AG20443 (cell line): Measurements from ENCODE around the gene MYH14.

ENCODE experiments used
- DNase-seq: peaks from one replicate; pipeline ENCODE4 v3.0.0; 2012; ENCODE audit warnings: low spot score, mixed read lengths

MYH14 gene

DNA sequence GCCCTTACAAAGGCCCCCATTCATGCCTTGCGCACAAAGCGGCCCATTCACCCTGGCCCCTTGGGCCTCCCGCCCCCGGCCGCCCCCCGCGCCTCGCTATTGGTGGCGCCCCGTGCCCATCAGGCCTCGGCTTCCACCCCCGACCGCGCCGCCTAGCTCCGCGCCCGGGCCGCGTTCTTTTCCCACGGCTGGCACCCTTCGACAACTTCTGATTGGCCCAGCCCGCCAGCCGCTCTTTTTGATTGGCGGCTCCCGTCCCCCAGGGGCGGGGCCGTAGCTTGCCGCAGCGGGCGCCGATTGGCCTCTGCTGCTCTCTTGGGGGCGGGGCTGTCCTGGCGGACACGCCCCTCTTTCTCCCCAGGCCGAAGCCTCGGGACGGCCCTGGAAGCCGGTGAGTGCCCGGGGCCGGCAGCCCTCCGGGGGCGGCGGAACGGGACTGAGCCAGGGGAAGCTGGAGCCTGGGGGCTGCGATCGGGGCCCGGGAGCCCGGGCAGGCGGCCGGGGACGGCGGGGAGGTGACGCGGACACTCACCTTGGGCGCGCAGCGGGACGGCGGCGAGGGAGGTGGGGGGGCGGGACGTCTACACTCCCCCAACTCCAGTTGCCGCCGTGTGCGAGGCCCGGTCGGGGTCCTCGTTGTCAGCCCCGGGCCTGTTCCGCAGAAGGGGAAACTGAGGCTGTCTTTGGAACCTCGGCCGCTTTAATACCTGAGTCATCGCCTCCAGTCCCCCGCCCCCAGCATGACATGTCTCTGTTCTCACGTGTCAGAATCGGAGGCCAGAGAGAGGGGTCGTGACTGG lies at the start of gene MYH14:
Gene MYH14 (plus strand): TSS at position 342 of the 800 bp plus-strand sequence. CDS start 6,744 bp downstream, outside the sequence.
- peak; percentile 61 for DNase-seq

DNA sequence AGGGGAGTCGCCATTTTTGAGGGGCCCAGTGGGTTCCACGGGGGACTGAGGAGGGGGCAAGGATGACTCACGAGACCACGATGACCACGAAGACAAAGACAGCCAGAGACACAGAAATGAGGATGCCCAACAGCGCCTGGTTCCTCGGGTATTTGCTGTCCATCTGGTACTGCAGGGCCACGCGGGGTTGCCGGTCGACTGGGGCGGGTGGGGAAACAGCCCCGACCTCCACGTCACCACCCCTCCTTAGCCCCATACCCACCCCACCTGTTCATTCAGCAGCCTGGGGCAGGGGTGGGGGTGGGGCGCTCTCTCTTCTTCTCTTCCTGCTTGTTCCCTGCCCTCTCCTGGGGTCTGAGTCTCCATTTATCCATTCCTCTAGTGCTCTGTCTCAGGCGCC lies 48.9 kb upstream of the MYH14 start:
- no peak for DNase-seq

DNA sequence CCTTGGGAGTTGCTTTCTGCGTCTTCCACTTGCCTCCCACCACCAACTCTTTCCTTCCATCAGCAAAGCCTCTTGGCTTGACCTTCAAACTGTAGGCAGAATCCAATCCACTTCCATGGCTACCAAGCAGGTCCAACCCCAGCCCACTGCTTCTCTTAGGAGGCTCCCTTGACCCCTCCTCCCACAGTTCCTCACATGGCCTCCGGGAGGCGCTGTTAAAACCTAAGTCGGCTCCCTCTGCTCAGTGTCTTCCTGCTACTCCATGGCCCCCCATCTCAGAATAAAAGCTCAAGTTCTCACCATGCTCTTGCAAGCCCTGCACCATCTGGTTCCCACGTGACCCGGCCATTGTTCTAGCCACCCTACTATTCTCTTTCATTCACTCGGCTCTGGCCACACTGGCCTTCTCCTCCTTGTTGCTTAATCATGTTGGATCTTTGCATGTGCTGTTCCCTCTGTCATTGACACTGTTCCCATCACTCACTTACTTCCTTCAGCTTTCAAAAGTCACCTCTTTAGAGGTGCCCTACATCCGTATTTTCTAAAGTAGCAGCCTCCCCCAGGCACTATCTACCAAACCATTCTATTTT lies 47.8 kb upstream of the MYH14 start:
- DNase-seq: no peak

DNA sequence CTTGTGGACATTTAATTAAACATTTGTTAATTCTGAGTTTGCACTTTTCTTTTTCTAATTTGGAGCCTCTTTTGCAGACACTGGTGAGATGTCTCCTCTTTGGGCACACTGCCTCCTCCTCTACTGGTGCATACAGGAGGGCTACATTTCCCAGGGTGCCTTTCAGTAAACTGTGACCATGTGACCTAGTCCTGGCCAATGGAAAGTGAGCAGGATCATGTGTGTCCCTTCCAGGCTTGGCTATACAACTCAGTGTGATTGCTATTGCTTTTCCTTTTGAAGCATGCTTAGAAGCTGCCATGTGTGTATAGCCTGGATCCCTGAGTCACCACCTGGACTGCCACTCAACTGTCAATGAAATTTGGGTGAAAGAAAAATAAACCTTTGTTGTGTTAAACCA lies 44.8 kb upstream of the MYH14 start:
- no peak for DNase-seq

DNA sequence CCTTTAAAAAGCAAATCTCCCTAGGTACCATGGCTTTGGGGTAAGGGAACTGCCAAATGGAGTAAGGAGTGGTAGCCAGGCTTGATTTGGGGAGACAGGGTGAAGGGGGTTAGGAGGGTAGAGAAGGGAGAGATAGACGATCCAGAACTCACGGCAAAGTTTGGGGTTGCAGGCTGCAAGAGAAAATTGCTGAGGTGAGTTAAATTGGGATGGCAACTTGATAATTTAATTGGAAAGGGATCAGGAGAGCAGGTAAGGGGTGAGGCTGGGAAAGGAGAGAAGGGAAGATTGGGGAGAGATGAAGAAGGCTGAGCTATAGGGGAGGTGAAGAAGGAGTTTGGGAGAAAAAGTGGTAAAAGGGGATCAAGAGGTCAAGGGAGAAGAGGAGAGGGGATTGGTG lies 44.3 kb upstream of the MYH14 start:
- no peak for DNase-seq

DNA sequence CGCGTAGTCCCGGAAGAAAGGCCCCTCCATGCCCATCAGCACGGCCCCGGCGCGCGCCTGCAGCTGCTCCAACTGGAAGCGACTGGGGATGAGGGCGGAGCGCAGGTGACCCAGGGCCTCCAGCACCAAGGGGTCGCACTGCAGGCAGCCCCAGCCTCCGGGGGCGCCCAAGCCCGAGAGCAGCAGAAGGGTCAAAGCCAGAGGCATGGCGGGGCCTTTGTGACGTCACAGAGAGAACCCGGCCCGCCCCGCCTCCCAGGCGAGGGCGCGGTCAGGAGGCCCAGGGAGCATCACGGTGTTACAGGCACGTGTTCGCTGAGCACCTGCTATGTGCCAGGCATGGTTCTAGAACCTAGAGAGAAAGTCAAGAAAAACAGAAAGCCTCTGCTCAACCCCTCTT lies 40.4 kb upstream of the MYH14 start, which contains the start of gene IZUMO2:
Gene IZUMO2 (minus strand): TSS at position 294 of the 400 bp plus-strand sequence. CDS start 87 bp downstream, at position 207.
- no peak for DNase-seq

DNA sequence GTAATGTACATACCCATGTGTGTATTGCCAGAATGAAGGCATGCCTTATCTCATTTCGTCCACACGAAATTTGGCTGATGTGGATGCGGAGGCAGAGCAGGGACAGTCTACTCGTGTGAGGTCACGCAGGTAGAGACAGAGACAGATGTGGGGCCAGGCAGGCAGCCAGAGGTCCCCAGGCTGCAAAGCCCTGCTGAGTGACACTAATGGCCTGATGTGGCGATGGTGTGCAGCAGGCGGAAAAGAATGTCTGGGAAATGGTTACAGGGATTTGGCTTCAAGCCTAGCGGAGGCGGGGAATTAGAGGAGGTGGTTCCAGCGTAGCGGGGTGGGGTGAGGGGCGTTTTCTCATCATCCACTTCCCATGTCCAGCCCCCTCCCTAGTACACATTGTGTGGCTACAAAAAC lies 36.1 kb upstream of the MYH14 start:
- DNase-seq: no peak

DNA sequence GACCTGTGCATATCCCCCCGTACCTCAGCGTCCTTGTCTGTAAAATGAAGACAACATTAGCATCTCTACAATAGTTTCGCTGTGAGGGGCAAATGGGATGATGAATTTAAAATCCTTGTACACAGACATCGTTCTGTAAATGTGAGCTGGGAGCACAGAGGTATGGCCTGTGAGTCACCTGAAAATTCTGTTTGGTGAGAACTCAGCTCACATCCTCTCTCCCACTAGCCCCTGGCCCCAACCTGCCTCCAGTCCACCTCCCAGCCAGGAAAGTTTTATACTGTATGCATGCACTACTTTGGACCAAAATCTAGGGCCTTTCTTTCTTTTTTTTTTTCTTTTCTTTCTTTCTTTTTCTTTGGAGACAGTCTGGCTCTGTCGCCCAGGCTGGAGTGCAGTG lies 31.7 kb upstream of the MYH14 start:
- DNase-seq: no peak

DNA sequence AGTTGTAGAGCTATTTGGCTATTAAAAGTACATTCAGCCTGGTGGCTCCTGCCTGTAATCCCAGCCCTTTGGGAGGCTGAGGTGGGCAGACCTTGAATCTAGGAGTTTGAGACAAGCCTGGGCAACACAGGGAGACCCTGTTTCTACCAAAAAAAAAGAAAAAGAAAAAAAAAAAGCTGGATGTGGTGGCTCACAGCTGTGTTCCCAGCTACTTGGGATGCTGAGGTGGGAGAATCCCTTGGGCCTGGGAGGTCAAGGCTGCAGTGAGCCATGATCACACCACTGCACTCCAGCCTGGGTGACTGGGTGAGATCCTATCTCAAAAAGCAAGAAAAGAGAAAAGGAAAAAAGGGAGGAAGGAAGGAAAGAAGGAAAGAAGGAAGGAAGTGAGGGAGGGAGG lies 30.7 kb upstream of the MYH14 start:
- DNase-seq: no peak

DNA sequence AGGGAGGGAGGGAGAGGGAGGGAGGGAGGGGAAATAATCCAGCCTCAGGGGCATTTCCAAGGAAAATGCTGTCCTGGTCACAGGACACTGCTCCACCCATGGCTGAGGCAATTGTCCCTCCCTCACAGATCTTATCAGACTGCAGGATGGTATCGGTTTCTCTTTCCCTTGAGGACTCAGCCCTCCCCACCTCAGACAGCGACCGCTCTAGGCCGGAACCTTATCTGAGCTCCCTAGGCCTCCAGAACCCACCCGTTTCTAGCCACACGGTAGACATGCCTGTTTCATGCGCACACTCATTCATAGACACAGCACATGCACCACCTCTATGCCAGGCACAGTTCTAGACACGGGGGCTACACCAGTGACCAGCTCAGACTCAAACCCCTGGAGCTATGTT lies 30.3 kb upstream of the MYH14 start:
- DNase-seq: no peak

DNA sequence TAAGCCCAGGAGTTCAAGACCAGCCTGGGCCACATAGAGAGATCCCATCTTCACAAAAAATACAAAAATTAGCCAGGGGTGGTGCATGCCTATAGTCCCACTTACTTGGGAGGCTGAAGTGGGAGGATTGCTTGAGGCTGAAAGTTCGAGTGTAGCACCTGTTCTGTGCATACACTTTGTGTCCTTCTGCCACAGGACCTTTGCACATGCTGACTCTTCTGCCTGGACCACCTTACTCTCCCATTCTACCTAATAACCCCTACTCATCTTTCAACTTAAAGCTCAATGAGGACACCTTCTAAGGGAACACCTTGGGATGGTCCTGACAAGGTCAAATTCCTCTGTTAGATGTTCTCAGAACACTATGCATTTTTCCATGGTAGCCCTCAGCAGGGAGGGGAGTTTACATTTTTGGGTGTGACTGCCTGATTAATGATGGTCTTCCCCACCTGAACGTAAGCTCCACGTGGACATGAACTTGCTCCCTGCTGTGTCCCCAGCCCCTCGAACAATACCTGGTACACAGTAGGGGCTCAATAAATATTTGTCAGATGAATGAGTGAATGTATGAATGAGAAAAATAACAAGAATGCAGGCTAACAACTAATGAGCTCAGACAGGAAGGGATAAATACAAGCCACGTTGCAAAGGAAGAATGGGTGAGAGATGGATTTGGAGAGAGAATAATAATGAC lies 29.2 kb upstream of the MYH14 start:
- DNase-seq: no peak

DNA sequence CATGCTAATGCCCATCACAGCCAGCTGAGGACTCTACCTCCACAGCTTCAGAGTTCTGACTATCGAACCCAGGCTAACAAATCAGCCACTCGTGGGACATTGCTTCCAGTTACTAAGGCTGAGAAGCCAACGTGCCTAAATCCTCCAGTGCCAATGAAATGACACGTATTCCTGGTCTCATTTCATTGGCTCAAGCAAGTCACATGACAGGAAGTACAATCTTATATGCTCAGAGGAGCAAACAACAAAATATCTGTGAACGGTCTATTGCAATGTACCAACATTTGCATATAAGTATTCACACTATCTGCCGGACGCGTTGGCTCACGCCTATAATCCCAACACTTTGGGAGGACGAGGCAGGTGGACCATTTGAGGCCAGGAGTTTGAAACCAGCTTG lies 27.5 kb upstream of the MYH14 start:
- DNase-seq: no peak

DNA sequence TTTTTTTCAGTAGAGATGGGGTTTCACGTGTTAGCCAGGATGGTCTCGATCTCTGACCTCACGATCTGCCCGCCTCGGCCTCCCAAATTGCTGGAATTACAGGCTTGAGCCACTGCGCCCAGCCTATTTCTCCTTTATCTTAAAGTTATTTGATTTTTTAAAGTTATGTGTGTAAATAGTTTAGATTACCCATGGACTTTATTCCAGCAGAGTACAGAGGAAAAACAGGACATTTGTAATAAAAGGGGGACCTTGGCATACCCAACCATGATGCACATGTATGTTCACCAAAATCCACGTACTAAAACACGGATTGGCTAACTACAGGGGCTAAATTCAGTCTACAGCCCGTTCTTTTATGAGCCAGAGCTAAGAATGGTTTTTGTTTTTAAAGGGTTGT lies 26.6 kb upstream of the MYH14 start:
- no peak for DNase-seq

DNA sequence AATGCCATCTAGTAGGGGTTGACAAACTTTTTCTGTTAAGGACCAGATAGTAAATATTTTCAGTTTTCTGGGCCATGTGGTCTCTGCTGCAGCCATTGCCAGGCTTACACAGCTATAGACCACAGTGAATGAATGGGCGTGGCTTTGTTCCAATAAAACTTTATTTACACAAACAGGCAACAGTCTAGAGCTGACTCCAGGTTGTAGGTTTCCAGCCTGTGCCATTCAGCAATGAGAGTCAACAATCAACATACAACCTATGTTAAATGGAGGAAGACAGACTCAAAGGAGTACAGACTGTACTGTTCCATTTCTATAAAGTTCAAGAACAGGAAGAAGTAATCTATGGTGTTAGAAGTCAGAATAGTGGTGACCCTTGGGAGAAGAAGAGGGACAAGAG lies 25.1 kb upstream of the MYH14 start:
- no peak for DNase-seq

DNA sequence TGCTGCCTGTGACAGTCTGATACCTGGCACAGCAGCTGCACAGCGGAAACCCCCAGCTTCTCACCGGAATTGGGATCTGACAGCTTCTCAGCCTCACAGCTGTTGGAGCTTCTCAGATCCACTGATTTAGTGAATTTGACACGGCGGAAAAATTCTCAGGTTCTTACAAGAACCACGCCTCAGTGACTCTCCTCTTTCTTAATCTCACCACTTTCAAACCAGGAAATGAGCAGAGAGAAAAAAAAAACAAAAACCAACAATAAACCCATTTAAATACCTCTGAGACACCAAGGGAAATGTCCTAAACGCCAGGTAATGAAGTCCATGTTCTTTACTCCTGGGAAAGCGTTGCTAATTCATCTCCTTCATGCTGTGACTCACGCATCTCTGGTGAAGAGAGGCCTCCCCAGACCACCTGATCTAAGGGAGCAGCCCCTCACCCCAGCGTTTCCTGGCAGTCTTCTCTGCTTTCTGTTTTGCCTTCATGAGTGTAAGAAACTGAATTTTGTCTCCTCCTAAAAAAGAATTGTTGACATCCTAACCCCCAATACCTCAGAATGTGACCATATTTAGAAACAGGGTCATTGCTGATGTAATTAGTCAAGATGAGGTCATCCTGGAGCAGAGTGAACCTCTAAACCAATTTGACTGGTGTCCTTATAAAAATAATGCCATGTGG lies 24.4 kb upstream of the MYH14 start:
- no peak for DNase-seq

DNA sequence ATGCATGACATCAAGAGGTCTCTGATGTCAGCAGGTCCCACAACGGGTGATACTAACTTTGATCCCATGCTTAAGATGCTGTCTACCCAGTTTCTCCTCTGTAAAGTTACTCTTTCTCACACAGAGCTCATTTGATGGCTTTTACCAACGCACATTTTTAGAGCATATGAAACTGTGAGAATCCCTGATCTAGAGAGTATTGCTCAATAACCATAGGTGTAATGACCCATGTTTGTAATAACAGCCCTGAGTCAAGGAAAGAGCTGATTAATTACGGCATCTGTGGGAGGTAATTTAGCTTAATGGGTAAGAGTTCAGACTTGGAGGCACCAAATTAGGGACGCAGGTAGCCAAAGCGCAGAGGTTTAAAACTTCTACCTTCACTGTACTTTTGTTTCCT lies 22.3 kb upstream of the MYH14 start:
- DNase-seq: no peak

DNA sequence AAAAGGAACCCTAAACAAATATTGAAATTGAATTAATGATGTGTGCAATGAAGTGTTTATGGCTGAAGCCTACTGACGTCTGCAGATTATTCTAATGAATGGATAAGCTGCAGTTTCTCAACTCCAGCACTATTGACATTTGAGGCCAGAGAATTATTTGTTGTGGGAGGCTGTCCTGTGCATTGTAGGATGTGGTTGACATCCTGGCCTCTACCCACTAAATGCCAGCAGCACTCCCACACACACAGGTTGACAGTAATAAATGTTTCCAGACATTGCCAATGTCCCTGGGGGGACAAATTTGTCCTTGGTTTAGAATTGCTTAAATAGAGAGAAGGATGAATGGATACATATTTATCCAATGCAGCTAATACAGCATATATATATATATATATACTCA lies 19.2 kb upstream of the MYH14 start:
- DNase-seq: no peak

DNA sequence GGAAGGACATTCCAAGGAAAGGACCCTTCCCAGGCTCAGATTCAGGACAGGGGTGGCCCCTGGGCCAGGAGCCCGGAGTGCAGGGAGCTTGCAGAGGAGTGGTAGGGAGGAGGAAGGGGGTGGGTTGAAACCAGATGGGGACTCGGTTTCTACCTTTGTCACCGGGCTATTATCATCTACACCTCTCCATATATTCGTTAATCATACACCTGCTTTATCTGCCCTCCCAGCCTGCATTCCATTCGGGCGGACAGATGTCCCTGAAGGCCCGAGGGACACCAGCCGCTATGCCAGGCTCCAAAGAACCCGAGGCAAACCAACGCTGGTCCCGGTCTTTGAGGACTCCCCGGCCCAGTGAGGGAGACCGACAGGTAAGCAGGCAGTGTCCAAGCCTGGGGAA lies 15.5 kb upstream of the MYH14 start:
- no peak for DNase-seq

DNA sequence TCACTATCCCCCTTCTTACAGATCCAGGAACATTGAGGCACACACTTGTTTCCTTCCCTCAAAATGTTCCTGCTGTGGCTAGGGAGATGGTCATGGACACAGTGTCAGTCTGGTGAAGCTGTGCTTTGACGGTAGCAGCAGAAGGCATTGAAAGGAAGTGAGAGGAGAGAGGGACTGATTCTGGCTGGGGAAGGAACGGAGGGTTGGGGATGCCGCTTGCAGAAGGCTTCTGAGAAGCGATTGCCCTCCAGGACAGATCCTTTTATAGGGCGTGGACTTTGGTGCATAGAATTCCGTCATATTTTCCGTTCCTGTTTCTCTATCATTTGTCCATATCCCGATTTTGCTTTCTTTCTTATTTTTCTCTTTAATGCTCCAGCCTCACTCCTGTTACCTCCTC lies 14.1 kb upstream of the MYH14 start:
- no peak for DNase-seq

DNA sequence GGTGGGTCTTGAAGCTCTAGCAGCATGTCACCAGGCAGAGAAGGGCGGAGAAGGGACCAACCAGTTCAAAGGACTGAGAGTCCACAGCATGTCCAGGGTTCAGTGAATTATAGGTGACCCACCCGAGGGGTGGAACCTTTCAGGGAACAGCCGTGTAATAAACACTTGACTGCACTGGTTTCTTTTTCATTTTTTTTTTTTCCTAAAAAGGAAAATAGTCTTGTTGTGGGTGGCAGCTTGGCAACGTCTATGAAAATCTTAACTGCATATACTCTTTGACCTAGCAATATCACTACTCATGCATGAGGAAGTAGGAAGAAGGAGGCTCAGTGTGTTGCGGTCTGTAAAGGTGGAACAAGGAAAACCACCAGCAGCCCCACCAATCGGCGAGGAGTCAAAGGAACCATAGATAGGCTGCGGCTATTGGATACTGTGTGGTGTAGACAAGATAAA lies 13.0 kb upstream of the MYH14 start:
- DNase-seq: no peak

DNA sequence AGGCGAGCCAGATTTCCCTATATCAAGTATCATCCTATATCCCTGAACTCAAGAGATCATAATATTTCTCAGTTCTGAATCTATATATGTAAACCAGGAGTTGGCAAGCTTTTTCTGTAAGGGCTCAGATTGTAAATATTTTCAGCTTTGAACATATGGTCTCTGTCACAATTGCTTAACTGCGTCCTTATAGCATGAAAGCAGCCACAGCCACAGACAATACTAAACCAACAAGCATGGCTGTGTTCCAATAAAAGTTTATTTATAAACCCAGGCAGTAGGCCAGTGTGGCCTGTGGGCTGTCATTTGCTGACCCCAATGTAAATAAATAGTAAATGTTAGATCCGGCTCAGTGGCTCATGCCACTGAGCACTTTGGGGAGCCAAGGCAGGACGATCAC lies 12.2 kb upstream of the MYH14 start:
- no peak for DNase-seq

DNA sequence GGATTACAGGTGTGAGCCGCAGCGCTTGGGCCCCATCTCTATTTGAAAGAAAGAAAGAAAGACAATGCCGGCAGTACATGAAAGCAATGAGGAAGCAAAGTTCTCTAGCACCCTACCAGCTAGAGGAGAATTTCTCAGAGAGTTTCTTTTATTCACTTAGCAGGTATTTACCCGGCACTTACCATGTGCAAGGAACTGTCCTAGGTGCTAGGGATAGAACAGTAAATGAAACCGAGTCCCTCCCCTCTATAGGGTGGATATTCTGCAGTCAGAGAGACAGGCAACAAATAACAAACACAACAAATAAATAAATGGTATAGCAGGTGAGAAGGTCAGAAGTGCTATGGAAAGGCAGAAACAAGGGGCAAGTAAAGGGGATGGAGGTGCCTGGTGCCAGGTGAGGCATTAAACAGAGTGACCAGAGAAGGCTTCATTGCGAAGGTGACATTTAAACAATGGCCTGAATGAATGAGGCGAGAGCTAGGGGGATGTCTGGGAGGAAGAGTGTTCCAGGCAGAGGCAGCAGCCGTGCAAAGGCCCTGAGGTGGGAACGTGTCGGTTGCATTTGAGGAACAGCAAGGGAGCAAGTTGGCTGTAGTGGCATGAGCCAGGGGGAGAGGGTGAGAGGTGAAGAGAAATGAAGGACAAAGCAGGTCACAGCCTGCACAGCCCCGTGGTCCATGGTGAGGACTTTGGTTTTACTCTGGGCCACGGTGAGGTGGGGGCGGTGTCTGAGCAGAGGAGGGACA lies 10.8 kb upstream of the MYH14 start:
- DNase-seq: no peak
